Endometrial microvascular endothelial cells (primary cell): ENCODE results near the gene STARD3. TPM values are rescaled to one million over a fixed set of nuclear protein-coding genes. Genes with fewer than 3 reads are reported as not detected.

ENCODE experiments used
- total RNA-seq: library from RNA; depleted of rRNA; stranded (reverse); fragments of >200 nt; gene quantifications from one replicate; pipeline ENCODE4 v1.2.3, GENCODE V29; 2015; ENCODE audit errors: inconsistent ontology term

The STARD3 gene
- total RNA-seq, 1 donor from 2014 or later = 52.8 TPM

Other genes with a start within 250 kb of the STARD3 start
- 12.1 TPM for gene FBXL20, start 235.5 kb upstream of the STARD3 start, total RNA-seq
- 28.0 TPM for gene MED1, start 185.9 kb upstream of the STARD3 start, total RNA-seq
- 25.8 TPM for gene CDK12, start 175.7 kb upstream of the STARD3 start, total RNA-seq
- gene NEUROD2, start 29.2 kb upstream of the STARD3 start, total RNA-seq = not detected
- gene PPP1R1B, start 10.2 kb upstream of the STARD3 start, total RNA-seq = not detected
- 0.93 TPM for gene TCAP, start 28.2 kb downstream of the STARD3 start, total RNA-seq
- gene PNMT, start 31.3 kb downstream of the STARD3 start, total RNA-seq = not detected
- 7.4 TPM for gene PGAP3, start 50.9 kb downstream of the STARD3 start, total RNA-seq
- gene ERBB2, start 62.9 kb downstream of the STARD3 start, total RNA-seq = 35.4 TPM
- 80.7 TPM for gene MIEN1, start 93.4 kb downstream of the STARD3 start, total RNA-seq
- not detected for gene GRB7, start 100.8 kb downstream of the STARD3 start, total RNA-seq
- gene IKZF3, start 227.2 kb downstream of the STARD3 start, total RNA-seq = not detected
- gene ZPBP2, start 231.1 kb downstream of the STARD3 start, total RNA-seq = not detected